Gastroesophageal sphincter (tissue), 4 donors: Measurements from ENCODE around the gene ECM2. TPM values are rescaled to one million over a fixed set of nuclear protein-coding genes. Genes with fewer than 3 reads are reported as not detected.

Source experiments
- ATAC-seq: fragments of 150-250 bp; one replicate; pipeline ENCODE4 v1.9.1; 2016; ENCODE audit warnings: mild to moderate bottlenecking, moderate library complexity
- H3K27ac ChIP-seq, 4 donors: fragments of 200-600 bp; sonication (generic) in 3 of 4; 1 replicate in 3 of 4; 2 replicates in 1 of 4; pipeline ENCODE4 v1.5.1; 2016 to 2019
- H3K27me3 ChIP-seq: fragments of 200-600 bp; sonication (generic); one replicate; pipeline ENCODE4 v1.5.1; 2019
- H3K36me3 ChIP-seq, 2 donors: fragments of 200-600 bp; sonication (generic); one replicate each; pipeline ENCODE4 v1.5.1; 2019; ENCODE audit warnings: control low read depth in 1 of 2
- H3K4me1 ChIP-seq, 3 donors: fragments of 200-600 bp; sonication (generic); 1 replicate in 2 of 3; 2 replicates in 1 of 3; pipeline ENCODE4 v1.5.1; 2016 to 2019; ENCODE audit warnings: control low read depth in 2 of 3
- H3K4me3 ChIP-seq, 2 donors: fragments of 200-600 bp; sonication (generic); one replicate each; pipeline ENCODE4 v1.5.1; 2019; ENCODE audit warnings: mild to moderate bottlenecking in 1 of 2, moderate library complexity in 1 of 2
- H3K9me3 ChIP-seq, 3 donors: fragments of 200-600 bp; sonication (generic); one replicate each; pipeline ENCODE4 v1.5.1; 2017 to 2019; ENCODE audit warnings: control low read depth in 2 of 3
- CTCF ChIP-seq, 4 experiments: fragments of 200-600 bp in 2 of 4; fragments of 450-650 bp in 2 of 4; sonication (generic) in 1 of 4; IDR thresholded peaks; one replicate each; pipeline ENCODE4 v1.5.1; 2017 to 2019; ENCODE audit warnings: antibody characterized with exemption in 4 of 4, mild to moderate bottlenecking in 2 of 4, moderate library complexity in 2 of 4
- EP300 ChIP-seq: sonication (generic); formaldehyde crosslinking; IDR thresholded peaks from one replicate; pipeline ENCODE4 v1.6.1; 2017; ENCODE audit warnings: antibody characterized with exemption, mild to moderate bottlenecking
- POLR2A ChIP-seq, 2 donors: fragments of 450-650 bp; IDR thresholded peaks; one replicate each; pipeline ENCODE4 v1.6.1; 2017; ENCODE audit warnings: antibody characterized with exemption in 2 of 2, mild to moderate bottlenecking in 2 of 2, moderate library complexity in 1 of 2
- POLR2AphosphoS5 ChIP-seq: sonication (generic); formaldehyde crosslinking; IDR thresholded peaks from one replicate; pipeline ENCODE4 v1.6.1; 2017; ENCODE audit warnings: antibody characterized with exemption
- WGBS, 2 donors: methylation state at CpG; one replicate each; pipeline ENCODE4 v1.1.5; 2018; ENCODE audit warnings: low coverage in 1 of 2; 5-methylcytosine and 5-hydroxymethylcytosine counted together
- total RNA-seq, 4 donors: library from RNA; depleted of rRNA; stranded (reverse); fragments of >200 nt; gene quantifications; one replicate each; pipeline ENCODE4 v1.1.0, GENCODE V29; 2016

Gene ECM2
- total RNA-seq, 4 donors from 2014 or later: 8.2 to 20.1 (median 14.2) TPM

- peak in 3 of 4 experiments; percentile 31 to 47 (median 32) for TF ChIP-seq CTCF (IDR thresholded peaks at IDR 0.05)
- peak; percentile 77 for TF ChIP-seq POLR2AphosphoS5
- no peak for TF ChIP-seq EP300
- peak; percentile 86 for ATAC-seq
- WGBS, 2 donors: 51 to 80% methylated on average over 3 to 5 of the region's 5 CpGs
- peak overlapping the region; percentile 40 to 85 (median 80) for H3K27ac ChIP-seq
- no peaks in the 10 kb centered on the region for H3K27me3 ChIP-seq
- H3K4me3 ChIP-seq: no peak overlapping the region
- no peaks in the 10 kb centered on the region for H3K36me3 ChIP-seq
- no peaks in the 10 kb centered on the region for H3K9me3 ChIP-seq
- H3K4me1 ChIP-seq: peaks cover 20 to 77% (median 26%) of the 10 kb centered on the region in 3 donors
These were observed 34.0 kb downstream of the ECM2 start for GRCh38 chr9:92501671-92502393.

- 95 to 97% methylated on average over 3 to 5 of the region's 5 CpGs for WGBS, 2 donors
- Histone ChIP-seq H3K9me3 (no peaks in the 10 kb centered on the region), H3K4me1 (peaks cover 16 to 74% (median 22%) of the 10 kb centered on the region in 3 donors), H3K27me3 (no peaks in the 10 kb centered on the region), H3K36me3 (no peaks in the 10 kb centered on the region), H3K4me3 (no peak overlapping the region), H3K27ac (peak overlapping the region; percentile 40 to 85 (median 80))
- no peak for TF ChIP-seq EP300
- no peak for ATAC-seq
These were observed 35.1 kb downstream of the ECM2 start for GRCh38 chr9:92500725-92501124.

GRCh38 chr9:92499701-92500100, 36.1 kb downstream of the ECM2 start:
- Histone ChIP-seq H3K4me3 (no peak overlapping the region), H3K9me3 (no peaks in the 10 kb centered on the region), H3K27me3 (no peaks in the 10 kb centered on the region), H3K27ac (peak overlapping the region in 2 of 4 donors; percentile 1 to 85), H3K36me3 (no peaks in the 10 kb centered on the region), H3K4me1 (peaks cover 14 to 71% (median 16%) of the 10 kb centered on the region in 3 donors)
- TF ChIP-seq CTCF (IDR thresholded peaks at IDR 0.05) (no peak), POLR2A (IDR thresholded peaks at IDR 0.05) (no peak), EP300 (no peak), POLR2AphosphoS5 (no peak)
- 57 to 60% methylated on average over 2 of the region's 2 CpGs for WGBS, 2 donors
- ATAC-seq: no peak

- 66 to 81% methylated on average over 3 to 5 of the region's 5 CpGs for WGBS, 2 donors
- H3K4me1 ChIP-seq: peaks cover 6 to 64% (median 13%) of the 10 kb centered on the region in 3 donors
- no peak overlapping the region for H3K27ac ChIP-seq
- no peak overlapping the region for H3K4me3 ChIP-seq
- no peaks in the 10 kb centered on the region for H3K27me3 ChIP-seq
- TF ChIP-seq POLR2A (IDR thresholded peaks at IDR 0.05) (no peak), EP300 (no peak), CTCF (IDR thresholded peaks at IDR 0.05) (no peak), POLR2AphosphoS5 (no peak)
- no peak for ATAC-seq
- H3K9me3 ChIP-seq: no peaks in the 10 kb centered on the region
- no peaks in the 10 kb centered on the region for H3K36me3 ChIP-seq
These were observed 39.2 kb downstream of the ECM2 start for GRCh38 chr9:92496396-92497176.

- 69 to 73% methylated on average over 2 of the region's 2 CpGs for WGBS, 2 donors
- TF ChIP-seq EP300 (no peak), POLR2AphosphoS5 (no peak), CTCF (IDR thresholded peaks at IDR 0.05) (no peak), POLR2A (IDR thresholded peaks at IDR 0.05) (no peak)
These were observed 40.9 kb downstream of the ECM2 start for GRCh38 chr9:92494856-92495255.

More at GRCh38 chr9:92494856-92495255, 40.9 kb downstream of the ECM2 start:
- Histone ChIP-seq H3K27me3 (no peaks in the 10 kb centered on the region), H3K9me3 (no peaks in the 10 kb centered on the region), H3K36me3 (no peaks in the 10 kb centered on the region), H3K4me3 (no peak overlapping the region), H3K27ac (peak overlapping the region in 2 of 4 donors; percentile 5 to 33), H3K4me1 (peaks cover 0 to 65% (median 8%) of the 10 kb centered on the region in 3 donors)
- ATAC-seq: no peak
